Motor neuron (in vitro differentiated cells): ENCODE results near the gene TTC7B. TPM values are rescaled to one million over a fixed set of nuclear protein-coding genes. Genes with fewer than 3 reads are reported as not detected.
A peak's percentile ranks its signal among the peaks of the same experiment; 100 is the strongest.
"Not testable (repeated sequence)": the region's sequence is repeated elsewhere in the genome, so short reads cannot be mapped to it uniquely, and the experiment has no call there.

Experiments used
- ATAC-seq, 8 experiments: fragments of 200-7000 bp; cut with Tn5 transposase; replicated peaks in 6 of 8; 2 replicates each; pipeline ENCODE4 v1.8.0; 2021; ENCODE audit warnings: mild to moderate bottlenecking in 8 of 8, moderate library complexity in 8 of 8
- H3K27ac ChIP-seq, 2 donors: fragments of 250-450 bp; sonication (Bioruptor Pico); 2 replicates each; pipeline ENCODE4 v1.9.0; 2021; ENCODE audit warnings: antibody characterized with exemption in 2 of 2, mild to moderate bottlenecking in 2 of 2, moderate library complexity in 1 of 2
- H3K4me1 ChIP-seq, 2 donors: fragments of 250-450 bp; sonication (Bioruptor Pico); replicated peaks in 1 of 2; 2 replicates each; pipeline ENCODE4 v1.6.1; 2021; ENCODE audit warnings: antibody characterized with exemption in 2 of 2, mild to moderate bottlenecking in 2 of 2, moderate library complexity in 1 of 2
- H3K4me3 ChIP-seq, 5 donors: fragments of 250-450 bp; sonication (Bioruptor Pico); 2 replicates each; pipeline ENCODE4 v1.9.0; 2021; ENCODE audit warnings: antibody characterized with exemption in 5 of 5, mild to moderate bottlenecking in 5 of 5, moderate library complexity in 4 of 5
- WGBS, 10 experiments: fragments of 450-650 bp; shearing (Covaris generic); methylation state at CpG; one replicate each; pipeline ENCODE4 v1.0.0; 2022; 5-methylcytosine and 5-hydroxymethylcytosine counted together
- in situ Hi-C, 9 experiments: fragments of 400-800 bp; cut with MboI; loops; one replicate each; pipeline ENCODE4 v1.15.0; 2021; ENCODE audit warnings: low sequenced_read_pairs in 9 of 9, low pct_unique_long_range_greater_than_20kb in 2 of 9; ENCODE audit not compliant: unreplicated experiment in 9 of 9
- total RNA-seq, 8 experiments: library from RNA; unstranded; fragments of 300-600 nt; gene quantifications; 2 replicates each; pipeline versions ENCODE4 v1.2.3 to v1.2.4, GENCODE V29; 2022

Gene TTC7B
- total RNA-seq, 8 experiments from 2014 or later = 0.81 to 38.2 (median 22.8) TPM

DNA sequence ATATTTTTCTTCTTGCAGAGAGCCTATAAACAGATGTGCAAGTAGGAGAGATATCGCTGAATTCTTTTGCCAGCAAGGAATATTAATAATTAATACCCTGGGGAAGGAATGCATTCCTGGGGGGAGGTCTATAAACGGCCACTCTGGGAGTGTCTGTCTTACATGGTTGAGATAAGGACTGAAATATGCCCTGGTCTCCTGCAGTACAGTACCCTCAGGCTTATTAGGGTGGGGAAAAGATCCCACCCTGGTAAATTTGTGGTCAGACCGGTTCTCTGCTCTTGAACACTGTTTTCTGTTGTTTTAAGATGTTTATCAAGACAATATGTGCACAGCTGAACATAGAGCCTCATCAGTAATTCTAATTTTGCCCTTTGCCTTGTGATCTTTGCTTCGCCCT, 7.3 kb upstream of the TTC7B start:
- H3K4me3 ChIP-seq, ATAC-seq, H3K4me1 ChIP-seq, in situ Hi-C loops, H3K27ac ChIP-seq: not testable (repeated sequence)
- 36 to 100% (median 67%) methylated on average over 1 to 4 of the region's 4 CpGs; no CpG with 5 or more reads in 1 of the 10 experiments for WGBS, 10 experiments

DNA sequence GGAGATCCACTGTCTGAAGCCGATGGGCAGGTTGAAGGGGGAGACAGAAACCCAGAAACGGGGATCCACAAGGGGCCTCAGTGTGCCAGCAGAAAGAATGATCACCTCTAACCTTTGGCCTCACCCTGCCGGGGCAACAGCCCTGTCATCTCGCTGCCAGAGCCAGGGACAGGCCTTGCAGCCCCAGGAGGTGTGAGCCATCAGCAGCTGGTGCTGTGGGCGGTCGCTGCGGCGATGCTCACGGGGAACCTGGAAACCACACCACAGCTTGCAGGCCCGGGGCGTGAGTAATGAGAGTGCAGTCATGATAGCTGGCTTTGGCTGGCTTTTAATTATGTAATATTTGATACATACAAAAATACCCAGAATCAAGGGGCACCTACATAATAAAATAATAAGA, 4.7 kb upstream of the TTC7B start:
- peak in 5 of 8 experiments; percentile 35 to 79 (median 61) for ATAC-seq
- 40 to 75% (median 59%) methylated on average over 2 to 8 of the region's 11 CpGs; no CpG with 5 or more reads in 3 of the 10 experiments for WGBS, 10 experiments
- Histone ChIP-seq H3K4me3 (no peak overlapping the region), H3K27ac (peak overlapping the region in 1 of 2 donors; percentile 55), H3K4me1 (peaks cover 3 to 4% of the 10 kb centered on the region in 2 donors)
- in situ Hi-C loops = no loop called here

DNA sequence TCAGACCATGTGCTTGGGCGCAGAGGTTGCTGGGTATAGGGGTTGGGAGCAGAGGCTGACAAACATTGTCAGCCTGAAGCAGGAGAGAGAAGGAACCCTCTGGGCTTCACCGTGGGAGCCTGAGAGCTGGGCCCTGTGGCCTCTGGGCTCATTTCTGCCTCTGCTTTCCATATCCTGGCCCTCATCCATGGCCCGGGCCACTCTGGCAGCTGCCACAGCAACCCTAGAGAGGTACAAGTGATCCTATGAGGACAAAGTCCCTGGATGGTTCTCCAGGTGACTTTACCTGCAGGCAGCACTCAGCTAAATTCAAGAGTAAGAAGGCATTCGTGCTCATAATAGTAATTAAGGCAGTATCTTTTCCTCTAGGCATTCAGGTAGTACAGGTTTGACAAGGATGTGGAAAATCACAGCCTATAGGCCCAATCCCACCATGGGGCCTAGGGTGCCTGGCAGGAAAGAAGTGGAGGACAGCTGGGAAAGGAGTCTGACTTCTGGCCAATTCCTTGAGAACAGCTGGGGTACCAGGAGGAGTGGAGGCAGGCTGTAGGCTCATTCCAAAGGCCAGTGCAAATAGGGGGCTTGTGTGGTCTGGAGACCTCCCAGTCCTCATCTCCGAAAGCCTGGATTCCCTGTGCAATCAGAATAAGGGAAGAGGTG, 3.6 kb upstream of the TTC7B start:
- Histone ChIP-seq H3K4me3 (no peak overlapping the region), H3K4me1 (peaks cover 8 to 10% of the 10 kb centered on the region in 2 donors), H3K27ac (no peak overlapping the region)
- in situ Hi-C loops = no loop called here
- WGBS, 10 experiments = 40 to 100% (median 60%) methylated on average over 1 to 3 of the region's 5 CpGs; no CpG with 5 or more reads in 3 of the 10 experiments
- ATAC-seq = no peak

DNA sequence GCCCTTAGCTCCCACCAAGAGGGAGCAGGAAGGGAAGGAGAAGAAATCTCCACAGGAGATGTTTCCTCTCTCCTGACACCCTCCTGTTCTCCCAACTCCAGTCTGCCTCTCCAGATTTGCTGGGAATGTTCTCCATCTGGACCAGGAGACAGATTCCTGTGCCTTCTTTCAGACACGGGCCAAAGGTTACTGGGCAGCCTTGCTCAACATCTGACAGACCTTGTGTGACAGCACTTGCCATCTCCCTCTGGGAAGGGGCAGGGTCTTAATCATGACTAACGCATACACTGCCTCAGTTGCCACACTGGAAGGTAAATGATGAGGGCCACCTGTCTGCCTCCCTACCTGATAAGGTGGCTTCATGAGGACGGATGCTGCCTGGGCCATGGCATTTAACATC, 2.5 kb upstream of the TTC7B start:
- peaks cover 12 to 14% of the 10 kb centered on the region in 2 donors for H3K4me1 ChIP-seq
- H3K27ac ChIP-seq = no peak overlapping the region
- no peak overlapping the region for H3K4me3 ChIP-seq
- no peak for ATAC-seq
- WGBS, 10 experiments = 17 to 100% (median 80%) methylated on average over 1 to 3 of the region's 3 CpGs; no CpG with 5 or more reads in 5 of the 10 experiments
- in situ Hi-C loops = no loop called here

DNA sequence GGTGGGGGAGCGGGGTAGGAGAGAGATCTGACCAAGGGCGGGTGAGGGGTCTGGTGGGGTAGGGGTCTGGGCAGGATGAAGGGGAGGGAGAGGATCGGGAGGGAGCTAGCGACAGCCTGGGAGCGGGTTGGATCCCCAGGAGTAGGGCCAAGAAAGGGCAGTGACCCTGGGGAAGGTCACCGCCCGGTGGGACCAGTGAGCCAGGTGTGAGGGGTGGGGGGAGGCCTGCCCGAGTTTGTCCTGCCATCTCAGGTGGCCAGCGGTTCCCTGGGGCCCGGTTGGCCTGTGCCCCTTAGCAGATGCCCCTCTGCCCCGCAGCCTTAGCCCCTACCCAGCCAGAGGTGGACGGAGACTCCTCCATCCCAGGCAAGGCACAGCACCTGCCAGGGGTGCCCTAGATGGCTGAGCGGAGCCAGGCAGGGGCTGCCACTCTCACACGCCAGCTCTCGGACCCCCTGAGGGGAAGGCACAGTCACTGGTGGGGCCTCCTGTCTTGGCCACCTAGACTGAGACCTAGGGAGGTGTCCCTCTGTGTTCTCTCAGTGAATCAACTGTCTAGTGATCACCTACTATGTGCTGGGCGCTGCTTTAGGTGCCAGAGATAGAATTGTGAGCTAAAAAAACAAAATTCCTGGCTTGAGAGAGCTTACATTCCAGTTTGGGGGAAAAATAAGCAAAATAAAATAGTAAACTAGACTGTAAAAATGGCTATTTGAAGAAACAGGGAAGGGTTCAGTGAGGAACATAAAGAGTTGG, 629 bp upstream of the TTC7B start:
- no peak overlapping the region for H3K27ac ChIP-seq
- in situ Hi-C loops = no loop called here
- 100% methylated on average over 1 of the region's 16 CpGs; no CpG with 5 or more reads in 9 of the 10 experiments for WGBS, 10 experiments
- peaks cover 14 to 16% of the 10 kb centered on the region in 2 donors for H3K4me1 ChIP-seq
- ATAC-seq = peak in 2 of 8 experiments; percentile 12 to 13
- peak overlapping the region; percentile 87 to 98 (median 90) for H3K4me3 ChIP-seq

DNA sequence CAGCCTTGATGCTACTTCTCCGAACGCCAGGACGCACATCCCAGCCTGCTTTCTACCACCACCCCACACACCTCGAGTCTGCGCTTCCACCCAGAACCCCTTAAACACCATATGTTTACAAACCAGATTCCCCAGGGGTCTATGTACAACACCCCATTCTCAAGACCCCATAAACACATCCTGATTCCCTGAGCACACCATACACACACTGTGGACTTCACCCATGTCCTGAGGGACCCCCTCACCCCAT, 733 bp downstream of the TTC7B start:
- in situ Hi-C loops = no loop called here
- ATAC-seq = peak in 1 of 8 experiments; percentile 4
- H3K4me3 ChIP-seq = peak overlapping the region; percentile 87 to 98 (median 90)
- no CpG with 5 or more reads among the region's 5 CpGs for WGBS, 10 experiments
- no peak overlapping the region for H3K27ac ChIP-seq
- peaks cover 10 to 13% of the 10 kb centered on the region in 2 donors for H3K4me1 ChIP-seq

DNA sequence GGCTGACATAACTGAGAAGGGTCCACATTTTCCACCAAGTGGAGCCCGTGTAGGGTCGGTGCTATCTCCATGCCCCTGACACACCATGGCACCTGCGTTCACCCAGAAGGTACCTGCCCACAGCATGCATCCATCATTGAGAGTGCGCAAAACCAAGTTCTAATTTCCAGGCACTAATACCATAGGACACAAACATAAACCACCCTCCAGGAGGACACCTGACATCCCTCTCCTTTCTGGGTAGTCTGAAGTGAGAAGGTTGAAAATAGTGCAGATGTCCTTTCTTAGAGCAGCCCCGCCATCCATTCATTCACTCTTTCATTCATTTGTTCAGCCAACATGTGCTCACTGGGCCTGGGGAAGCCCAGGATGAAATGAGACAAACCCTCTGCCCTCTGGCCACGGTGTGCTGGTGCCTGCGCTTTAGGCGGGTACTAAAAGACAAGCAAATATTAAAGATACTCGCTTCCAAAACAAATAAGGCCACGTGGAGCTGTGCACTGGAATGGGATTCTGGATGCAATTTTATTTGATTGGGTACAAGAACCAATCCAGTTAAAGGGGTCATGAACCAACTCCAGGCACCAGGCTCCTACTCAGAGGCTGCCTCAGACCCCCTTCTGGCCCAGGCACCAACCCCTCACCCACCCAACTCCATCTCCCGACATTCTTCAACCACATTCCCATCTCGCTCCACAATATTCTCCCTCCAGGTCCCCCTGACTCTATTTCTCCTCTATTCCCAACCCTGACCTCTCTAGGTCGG, 1.2 kb downstream of the TTC7B start:
- WGBS, 10 experiments = 47 to 80% (median 60%) methylated on average over 2 to 6 of the region's 13 CpGs; no CpG with 5 or more reads in 3 of the 10 experiments
- in situ Hi-C loops = no loop called here
- Histone ChIP-seq H3K4me3 (peak overlapping the region; percentile 87 to 98 (median 90)), H3K4me1 (peaks cover 10 to 13% of the 10 kb centered on the region in 2 donors), H3K27ac (no peak overlapping the region)
- no peak for ATAC-seq

DNA sequence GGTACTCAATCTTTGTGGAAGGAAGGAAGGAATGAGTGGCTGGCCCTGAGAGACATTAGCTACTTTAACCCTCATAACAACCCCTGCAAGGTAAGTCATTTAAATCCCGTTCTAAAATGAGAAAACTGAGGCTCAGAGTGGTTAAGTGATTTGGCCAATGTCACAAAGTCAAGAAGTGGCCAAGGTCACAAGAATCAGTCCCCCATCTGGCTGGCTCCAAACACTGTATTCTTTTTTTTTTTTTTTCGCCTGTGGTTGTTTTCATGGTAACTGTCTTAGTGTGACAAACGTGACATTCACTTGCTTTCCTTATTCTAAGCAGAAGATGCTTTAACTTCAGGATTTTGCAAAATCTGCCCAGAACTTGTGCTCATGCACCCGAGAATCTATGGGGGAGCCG, 2.8 kb downstream of the TTC7B start:
- in situ Hi-C loops = no loop called here
- Histone ChIP-seq H3K4me1 (peaks cover 11 to 13% of the 10 kb centered on the region in 2 donors), H3K27ac (no peak overlapping the region), H3K4me3 (no peak overlapping the region)
- ATAC-seq = no peak
- 53 to 91% (median 77%) methylated on average over 1 to 5 of the region's 5 CpGs; no CpG with 5 or more reads in 2 of the 10 experiments for WGBS, 10 experiments

DNA sequence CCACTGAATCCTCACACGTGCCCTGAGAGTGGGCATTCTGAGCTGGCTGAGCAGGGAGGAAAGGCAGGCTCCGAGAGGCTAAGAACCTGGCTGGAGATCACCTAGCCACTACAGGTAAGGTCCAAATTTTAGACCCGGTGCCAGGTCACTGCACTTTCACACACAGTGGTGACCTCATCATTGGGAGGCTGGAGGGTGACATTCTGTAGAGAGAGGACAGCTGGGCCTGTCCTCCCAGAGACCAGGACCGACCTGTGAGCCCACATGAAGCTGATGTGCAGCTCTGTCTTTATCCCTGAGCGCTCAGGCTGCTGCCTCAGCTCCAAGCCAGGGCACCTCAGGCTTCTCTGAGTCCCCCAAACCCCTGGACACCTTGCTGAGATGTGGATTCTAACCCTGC, 4.1 kb downstream of the TTC7B start:
- no peak for ATAC-seq
- in situ Hi-C loops = no loop called here
- Histone ChIP-seq H3K27ac (no peak overlapping the region), H3K4me1 (peaks cover 13 to 18% of the 10 kb centered on the region in 2 donors), H3K4me3 (no peak overlapping the region)
- WGBS, 10 experiments = 58 to 100% (median 60%) methylated on average over 1 to 2 of the region's 5 CpGs; no CpG with 5 or more reads in 6 of the 10 experiments

DNA sequence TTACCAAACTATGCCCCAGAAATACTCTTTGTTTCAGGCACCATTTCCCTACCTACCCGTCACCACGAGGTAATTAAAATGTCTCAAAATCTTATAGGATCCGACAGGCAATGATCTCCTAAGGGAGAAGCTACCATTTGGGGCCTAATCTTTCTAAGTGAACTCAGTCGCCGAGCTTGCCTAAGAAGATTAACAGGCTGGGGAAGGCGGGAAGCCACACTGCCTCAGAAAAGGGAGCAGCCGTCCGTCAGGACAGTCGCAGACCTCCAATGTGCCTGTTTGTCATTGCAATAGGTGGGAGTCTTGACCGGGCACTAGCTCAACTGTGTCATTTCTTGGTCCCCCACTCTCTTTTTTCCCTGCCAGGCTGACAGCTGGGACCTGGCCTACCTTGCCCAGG, 4.6 kb downstream of the TTC7B start:
- WGBS, 10 experiments = 70 to 100% (median 87%) methylated on average over 1 to 7 of the region's 10 CpGs; no CpG with 5 or more reads in 5 of the 10 experiments
- H3K4me1 ChIP-seq = peaks cover 13 to 18% of the 10 kb centered on the region in 2 donors
- H3K27ac ChIP-seq = no peak overlapping the region

DNA sequence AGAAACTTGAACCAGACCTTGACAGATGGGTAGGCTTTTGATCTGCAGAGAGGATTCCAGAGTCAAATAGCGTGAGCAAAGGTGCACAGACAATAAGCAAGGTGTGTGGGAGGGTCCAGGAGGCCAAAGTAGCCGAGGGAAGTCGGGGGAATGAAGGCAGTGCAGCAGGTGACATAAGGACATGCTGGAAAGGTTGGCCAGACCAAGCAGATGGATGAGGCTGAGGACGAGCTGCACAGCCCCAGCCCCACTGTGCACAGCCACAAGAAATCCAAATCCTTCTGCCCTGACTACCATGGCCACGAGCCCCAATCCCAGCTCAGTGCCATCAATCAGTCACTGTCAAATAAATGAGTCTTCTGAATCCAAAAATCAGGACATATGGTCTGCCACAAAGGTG, 5.4 kb downstream of the TTC7B start:
- no peak overlapping the region for H3K4me3 ChIP-seq
- H3K27ac ChIP-seq = no peak overlapping the region
- peaks cover 13 to 18% of the 10 kb centered on the region in 2 donors for H3K4me1 ChIP-seq
- no peak for ATAC-seq
- in situ Hi-C loops = no loop called here
- WGBS, 10 experiments = 46 to 100% (median 87%) methylated on average over 1 to 3 of the region's 5 CpGs; no CpG with 5 or more reads in 5 of the 10 experiments

More for the DNA sequence above, 4.6 kb downstream of the TTC7B start:
- in situ Hi-C loops = no loop called here
- H3K4me3 ChIP-seq = no peak overlapping the region
- no peak for ATAC-seq

DNA sequence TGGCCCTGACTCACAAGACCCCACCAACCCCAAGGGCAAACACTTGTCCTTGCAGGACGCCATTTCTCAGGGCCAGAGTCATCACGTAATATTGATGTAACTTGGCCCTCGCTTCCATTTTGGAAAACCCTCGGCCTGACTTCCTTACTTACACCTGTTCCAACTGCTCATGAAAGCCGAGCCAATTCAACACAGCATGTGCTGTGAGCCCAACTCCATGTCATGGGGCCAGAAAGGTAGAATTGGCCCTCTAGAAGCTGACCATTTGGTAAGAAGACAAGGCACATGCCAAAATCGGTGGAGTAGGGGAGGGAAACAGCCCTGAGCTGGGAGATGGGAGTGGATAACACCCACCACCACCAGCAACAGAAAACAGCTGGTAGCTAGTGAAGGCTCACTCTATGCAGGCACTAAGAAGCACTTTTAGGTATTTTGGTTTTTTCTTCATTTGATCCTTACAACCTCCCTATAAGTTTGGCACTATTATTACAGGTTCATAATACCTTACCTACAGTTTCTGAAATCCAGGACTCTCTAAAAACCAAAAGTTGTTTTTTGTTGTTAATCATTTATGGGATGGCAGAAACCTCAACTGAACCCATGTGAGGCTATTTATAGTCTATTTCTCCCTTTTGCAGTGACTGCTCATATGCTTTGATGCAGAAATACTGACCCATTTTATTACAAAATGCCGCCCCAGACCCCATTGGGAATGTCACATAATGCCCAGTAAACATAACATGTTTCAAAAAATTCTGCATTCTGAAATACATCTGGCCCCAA, 6.5 kb downstream of the TTC7B start:
- in situ Hi-C loops = no loop called here
- Histone ChIP-seq H3K27ac (no peak overlapping the region), H3K4me3 (no peak overlapping the region), H3K4me1 (peaks cover 7 to 10% of the 10 kb centered on the region in 2 donors)
- ATAC-seq = no peak
- WGBS, 10 experiments = 0 to 97% (median 84%) methylated on average over 1 to 6 of the region's 7 CpGs
